GM18868 (cell line): ENCODE results near the gene RRBP1.
A peak's percentile ranks its signal among the peaks of the same experiment; 100 is the strongest.

Experiments
- ATAC-seq: cut with Tn5 transposase; IDR thresholded peaks from one replicate; pipeline ENCODE4 v1.9.1; 2021; ENCODE audit warnings: mild to moderate bottlenecking, moderate library complexity; ENCODE audit not compliant: unreplicated experiment

RRBP1 gene

DNA sequence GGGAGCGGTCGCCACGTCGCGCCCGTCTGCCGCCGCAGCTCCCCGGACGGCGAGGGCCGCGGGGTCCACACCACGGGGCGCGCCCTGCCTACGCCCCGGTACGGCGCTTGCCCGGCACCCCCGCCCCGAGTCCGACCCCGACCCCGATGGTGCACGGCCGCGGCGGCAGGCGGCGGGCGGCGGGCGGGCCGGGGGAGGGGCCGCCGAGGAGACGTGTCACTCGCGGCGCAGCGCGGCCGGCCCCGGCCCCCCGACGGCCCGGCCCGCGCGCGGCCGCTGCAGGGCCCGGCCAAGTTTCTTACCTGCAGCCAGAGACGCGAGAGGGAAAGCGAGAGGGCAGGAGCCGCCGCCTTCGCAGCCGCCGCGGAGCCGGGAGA lies 328 bp downstream of the RRBP1 start:
- peak; percentile 2 for ATAC-seq

DNA sequence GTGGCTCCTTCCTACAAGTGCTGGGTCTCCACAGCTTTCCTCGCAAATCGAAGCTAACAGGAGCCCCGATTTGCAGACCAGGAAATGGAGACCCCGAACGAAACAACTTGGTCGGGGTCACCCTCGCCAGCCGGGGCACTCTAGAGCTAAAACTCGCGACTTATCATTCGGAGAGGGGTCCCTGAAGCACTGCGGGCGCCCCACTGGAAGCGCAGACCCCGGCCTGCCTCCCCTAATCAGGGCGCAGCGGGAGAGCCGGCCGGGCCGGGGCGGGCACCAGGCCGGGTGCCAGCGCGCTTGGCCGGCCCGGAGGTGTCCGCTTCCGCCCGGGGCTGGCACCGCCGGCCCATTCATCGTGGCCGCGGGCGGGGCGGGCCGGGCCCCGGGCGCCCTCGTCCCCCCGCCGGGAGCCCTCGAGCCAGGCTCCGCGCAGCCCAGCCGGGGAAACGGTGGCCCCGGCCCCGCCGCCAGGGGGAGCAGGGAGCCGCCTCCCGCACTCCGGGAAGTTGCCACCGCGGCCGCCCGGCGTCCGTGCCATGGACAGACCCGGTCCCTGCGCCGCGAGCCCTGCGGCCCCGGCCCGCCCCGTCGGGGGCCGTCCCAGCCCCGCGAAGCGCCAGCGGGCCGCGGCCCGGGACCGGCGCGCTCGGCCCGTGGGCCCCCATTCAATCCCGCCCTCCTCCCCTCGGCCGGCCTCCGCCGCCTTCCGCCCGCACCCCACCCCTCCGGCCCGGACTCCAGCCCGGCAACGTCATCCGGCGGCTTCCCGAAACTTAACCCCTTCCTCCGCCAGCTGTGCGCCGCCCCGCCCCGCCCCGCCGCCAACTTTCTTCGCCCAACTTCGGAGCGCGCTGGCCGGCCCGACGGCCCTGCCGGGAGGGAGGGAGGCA lies 961 bp downstream of the RRBP1 start:
- ATAC-seq: peak; percentile 42

DNA sequence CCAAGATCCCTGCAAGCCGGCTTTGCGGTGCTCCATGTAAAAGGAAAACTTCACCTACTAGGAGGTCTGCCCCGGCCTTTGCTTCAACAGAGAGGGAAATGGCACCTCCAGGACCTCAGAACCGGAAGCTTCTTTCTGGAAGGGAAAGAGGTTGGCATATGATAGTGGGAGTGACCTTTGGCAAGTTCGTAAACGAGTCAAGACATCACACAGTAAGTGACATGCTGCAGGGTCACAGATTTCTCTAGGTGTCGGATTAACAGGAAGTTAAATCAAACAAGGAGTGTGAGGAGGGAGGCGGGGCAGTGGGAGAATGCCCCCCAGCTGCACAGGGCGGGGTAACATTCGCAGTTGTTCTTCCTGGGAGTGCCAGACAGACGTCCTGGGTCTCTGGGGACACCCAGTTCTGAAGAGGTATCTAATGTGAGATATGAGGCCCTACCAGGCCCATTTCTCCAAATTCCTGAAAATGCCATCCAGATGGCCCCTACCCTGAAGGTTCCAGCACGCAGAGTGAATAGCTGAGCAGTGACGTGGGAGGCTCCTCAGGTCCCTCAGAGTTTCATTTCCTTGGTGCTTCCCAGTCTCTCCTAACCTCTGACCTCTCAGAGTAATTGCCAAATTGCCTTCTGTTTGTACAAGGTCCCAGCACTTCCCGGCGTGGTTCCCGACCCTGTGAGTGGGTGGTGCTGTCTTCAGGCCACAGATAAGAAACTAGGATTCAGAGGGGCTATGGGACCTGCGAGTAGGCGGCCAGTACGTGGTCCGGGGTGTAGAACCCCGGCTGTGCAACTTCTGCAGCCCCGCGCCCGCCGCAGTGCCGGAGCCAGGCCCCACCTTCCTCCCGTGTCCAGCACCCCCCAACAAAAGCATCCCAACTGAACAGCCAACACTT lies 1.9 kb downstream of the RRBP1 start:
- no peak for ATAC-seq

DNA sequence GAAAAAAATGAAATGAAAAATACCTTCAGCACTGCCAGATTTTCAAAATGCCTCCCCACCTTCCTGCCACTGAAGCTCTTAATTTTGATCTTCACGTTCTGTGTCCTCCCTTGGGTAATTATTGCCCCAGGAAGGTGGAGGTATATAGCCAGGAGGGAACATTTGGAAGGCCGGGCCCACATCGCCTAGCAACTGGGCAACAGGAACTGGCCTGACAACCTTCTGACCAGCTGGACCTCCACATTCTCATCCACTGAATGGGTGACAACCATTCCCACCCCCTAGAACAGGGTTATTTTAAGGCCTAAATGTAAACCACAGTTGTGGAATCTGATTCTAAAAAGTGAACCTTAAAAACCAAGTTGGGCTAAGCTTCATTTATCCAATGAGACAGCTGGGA lies 3.2 kb downstream of the RRBP1 start:
- ATAC-seq: no peak

DNA sequence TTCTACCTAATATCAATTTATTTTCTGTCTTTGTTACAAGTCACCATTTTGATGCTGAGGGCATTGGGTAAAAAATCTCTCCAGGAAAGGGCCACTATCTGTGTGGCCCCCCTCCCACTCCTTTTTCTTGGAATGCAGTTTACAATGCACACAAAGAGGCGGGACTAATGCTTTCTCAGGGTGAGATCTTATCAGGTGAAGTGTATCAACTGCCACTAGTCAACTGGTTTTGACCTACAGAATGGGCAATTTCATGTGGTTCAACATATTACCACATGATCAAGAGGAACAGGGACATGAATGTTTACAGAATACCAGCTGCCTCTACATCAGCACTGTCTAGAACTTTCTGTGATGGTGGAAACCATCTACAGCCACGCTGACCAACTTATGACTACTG lies 3.7 kb downstream of the RRBP1 start:
- ATAC-seq: no peak

DNA sequence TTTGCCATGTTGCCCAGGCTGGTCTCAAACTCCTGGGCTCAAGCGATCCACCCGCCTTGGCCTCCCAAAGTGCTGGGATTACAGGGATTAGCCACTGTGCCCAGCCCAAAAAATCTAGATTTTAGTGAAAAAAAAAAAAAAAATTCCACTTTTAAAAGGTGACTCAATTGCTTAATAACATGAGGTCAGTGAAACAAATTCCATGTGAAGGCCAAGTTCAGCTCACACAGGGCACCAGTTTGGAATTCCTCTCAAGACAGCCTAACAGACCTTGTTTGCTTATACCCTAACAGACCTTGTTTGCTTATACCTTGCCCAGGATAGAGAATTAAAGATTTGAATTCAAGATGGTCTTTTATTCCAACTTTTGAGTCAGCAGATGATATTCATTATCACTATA lies 5.1 kb downstream of the RRBP1 start:
- ATAC-seq: no peak

DNA sequence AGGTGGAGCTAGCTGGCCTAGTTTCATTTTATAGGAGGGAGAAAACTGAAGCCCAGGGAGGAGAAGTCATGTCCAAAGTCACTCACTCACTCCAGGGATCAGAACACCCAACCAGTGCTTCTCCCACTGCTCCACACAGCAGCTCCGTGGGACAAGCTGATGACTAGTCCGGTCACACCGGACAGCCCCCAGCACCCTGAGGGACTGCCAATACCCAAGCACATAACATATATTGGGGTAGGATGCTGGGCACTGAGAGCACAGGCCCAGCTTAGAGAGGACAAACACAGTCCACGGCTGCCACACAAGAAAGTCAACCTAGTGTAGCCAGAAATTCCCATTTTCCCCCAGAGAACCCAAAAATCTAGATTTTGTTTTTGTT lies 5.7 kb downstream of the RRBP1 start:
- ATAC-seq: no peak

DNA sequence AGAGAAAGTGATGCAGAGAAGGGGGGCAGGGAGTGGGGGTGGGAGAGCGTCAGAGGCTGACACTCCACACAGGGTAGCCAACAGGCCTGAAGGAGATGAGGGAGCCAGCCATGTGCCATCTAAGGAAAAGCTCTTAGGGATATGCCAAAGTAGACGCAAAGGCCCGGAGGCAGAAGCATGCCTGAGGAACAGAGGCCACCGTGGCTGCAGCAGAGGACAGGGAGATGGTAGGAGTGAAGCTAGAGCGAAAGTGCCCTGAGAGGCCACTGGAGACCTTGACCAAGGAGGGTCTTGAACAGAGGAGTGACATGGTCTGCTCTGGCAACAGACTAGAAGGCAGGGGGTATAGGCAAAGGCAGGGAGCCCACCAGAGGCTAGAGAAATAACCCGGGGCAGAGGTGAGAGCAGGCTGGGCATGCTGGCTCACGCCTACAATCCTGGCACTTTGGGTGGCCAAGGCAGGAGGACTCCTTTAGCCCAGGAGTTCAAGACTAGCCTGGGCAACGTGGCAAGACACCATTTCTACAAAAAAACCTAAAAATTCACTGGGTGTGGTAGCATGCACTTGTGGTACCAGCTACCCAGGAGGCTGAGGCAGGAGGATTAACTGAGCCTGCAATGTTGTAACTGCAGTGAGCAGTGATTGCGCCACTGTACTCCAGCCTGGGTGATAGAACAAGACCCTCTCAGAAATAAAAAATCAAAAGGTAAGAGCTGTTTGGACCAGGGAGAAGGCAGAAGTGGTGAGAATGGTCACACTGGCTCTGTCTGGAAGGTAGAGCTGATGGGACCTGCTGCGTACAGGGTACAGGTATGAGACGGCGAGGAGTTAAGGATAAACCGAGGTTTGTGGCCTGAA lies 6.3 kb downstream of the RRBP1 start:
- no peak for ATAC-seq

DNA sequence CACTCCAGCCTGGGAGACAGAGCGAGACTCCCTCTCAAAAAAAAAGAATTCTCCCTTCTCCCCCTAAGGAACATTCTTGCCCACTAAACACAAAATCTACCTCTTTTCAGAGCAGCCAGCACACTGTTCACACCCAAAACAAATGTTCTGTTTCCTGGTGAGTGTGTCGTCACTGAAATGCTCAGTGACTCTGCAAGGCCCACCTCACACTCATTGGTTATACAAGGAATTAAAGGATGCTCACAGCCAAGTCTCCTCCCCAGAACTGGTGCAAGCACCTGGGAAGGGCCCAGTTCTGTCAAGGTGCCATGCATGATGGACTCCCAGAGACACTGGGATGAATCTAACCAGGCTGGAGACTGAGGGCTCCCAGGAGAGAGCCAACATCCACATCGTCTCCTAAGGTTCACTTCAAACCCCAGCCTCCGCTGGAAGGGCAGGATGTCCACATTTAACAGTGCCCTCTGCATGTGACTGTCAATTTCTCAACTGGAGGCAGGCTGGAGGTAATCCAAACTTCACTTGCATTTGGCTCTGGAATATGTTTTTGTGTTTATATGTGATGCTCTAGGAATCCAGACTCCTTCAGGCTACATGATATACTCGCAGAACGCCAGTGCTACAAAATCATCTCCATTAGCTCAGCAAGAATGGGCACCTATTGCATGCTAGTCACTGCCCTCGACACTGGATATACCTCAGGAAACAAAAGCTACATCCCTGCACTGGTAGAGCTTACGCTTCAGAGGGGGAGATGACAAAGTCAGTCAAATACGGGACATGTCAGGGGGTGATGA lies 7.1 kb downstream of the RRBP1 start:
- no peak for ATAC-seq

DNA sequence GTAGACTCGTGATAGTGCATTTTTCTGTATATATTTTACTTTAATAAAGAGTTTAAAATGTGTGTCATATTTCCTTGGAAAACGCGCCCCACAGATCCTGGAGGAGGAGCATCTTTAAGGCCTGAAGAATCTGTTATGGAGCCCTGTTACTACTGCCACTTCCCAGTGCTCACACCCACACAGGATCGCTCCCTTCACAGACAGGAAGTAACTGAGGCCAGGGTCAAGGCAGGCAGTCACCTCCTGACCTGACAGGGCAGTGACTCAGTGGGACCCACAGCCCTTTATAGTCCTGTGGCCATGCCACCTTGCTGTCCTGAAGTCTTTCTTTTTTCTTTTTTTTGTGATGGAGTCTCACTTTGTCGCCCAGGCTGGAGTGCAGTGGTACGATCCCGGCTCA lies 9.0 kb downstream of the RRBP1 start:
- ATAC-seq: no peak

DNA sequence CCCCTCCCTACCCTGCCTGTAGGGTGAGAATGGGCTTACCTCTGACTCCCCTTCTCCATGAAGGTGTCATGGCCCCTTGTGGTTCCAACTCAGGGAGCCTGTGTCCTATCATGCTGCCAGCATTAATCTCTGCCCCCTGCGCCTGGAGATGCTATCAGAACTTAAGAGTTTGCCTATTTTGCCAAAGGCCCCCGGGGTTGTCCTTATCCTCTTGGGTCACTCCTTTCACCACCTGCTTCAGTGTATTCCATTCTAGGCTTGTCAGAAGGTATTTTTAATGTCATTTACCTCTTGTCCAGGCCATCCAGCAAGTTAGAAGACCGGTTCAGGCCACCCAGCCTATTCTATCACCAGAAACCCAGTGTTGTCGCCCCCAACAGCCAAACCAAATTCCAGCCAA lies 10.5 kb downstream of the RRBP1 start:
- no peak for ATAC-seq

DNA sequence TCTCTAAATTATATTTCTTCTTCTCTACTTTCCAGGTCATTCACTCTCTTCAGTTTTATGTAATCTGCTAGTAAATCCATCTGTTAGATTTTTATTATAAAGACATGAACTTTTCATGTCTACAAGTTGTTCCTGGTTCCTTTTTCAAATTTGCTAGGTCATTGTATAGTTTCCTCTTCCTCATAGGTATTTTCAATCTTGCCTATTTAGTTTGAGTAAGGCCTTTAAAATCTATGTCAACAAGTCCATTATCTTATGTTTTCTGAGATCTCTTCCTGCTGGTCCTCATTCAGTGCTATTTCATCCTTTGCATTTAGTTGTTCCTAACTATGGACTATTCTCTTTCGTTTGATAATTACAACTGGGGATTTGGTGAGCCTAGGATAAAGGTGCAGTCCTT lies 11.0 kb downstream of the RRBP1 start:
- no peak for ATAC-seq

DNA sequence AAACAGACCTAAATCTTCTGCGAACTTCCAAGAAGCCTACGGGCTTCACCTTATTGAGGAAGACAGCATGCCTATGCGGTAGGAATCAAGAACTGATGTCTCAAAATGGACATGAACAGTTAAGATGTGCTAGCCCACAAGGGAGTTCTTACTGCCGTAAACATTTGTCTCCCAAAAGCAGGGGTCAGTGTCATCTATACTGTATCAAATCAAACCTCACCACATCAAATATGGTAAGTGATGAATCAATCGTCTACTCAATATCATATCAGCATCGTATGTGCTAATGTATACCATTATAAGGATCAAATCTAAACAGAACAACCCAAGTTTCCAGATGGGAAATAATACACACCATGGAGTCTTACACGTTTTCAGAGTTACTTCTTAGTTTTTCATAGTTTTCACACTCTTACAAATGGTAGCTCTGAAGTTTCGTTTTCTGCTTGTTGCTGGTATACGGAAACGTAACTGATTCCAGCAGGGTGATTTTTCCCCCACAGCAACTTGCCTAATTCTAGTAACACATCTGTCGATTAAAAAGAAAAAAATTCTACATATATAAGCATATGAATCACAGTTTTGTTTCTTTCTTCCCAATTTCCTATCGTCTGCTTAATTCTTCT lies 12.6 kb downstream of the RRBP1 start:
- no peak for ATAC-seq

DNA sequence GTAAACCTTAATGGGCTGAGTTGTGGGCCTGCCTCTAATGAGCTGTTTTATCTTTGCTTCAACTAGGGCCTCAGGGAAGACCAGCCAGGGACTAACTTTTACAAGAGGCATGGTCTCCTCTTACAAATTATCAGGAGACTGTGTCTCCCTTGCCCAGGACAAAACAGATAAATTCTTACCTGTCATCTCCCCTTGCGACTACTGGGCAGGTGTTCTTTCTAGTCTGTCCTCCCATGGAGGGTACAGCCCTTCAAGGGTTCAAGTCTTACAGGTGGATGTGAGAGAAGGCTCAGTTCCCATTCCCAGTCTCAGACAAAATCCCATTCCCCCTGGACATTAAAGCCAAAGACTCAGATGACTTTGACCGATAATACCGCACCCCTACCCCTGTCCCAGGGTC lies 13.6 kb downstream of the RRBP1 start:
- ATAC-seq: no peak

DNA sequence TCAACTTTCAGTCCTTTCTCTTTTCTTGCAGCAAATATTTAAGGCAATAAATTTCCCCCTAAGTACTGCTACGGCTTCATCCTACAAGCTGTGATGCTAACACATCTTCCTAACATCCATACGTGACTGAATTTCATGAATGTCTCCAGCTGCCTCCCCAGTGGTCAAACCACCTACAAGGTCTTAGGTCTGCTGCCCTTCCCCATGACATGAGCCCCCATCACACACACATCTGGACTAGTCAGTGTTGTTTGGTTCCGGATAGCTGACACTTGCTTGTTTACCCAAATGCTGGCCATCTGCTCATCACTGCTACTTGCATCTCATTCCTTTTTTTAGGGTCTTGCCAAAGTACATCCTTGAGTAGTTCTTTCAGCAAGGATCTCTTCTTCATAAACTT lies 14.6 kb downstream of the RRBP1 start:
- ATAC-seq: no peak

DNA sequence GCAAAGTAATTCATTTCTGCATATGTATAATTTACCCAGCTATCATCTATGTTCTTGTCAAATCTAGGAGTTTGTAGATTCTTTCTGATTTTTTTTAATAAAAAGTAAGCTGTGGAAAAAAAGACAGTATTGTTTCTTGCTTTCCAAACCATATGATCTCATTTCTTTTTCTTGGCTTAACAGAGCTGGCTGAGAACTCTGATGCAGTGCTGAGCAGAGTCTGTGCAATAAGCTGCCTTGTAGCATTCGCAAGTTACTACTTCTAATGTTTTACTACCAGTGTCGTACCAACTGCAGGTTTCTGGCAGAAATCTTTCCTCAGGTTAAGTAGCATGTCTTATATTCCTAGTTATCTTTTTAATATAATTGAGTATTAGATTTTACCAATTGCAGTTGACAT lies 15.6 kb downstream of the RRBP1 start:
- no peak for ATAC-seq

DNA sequence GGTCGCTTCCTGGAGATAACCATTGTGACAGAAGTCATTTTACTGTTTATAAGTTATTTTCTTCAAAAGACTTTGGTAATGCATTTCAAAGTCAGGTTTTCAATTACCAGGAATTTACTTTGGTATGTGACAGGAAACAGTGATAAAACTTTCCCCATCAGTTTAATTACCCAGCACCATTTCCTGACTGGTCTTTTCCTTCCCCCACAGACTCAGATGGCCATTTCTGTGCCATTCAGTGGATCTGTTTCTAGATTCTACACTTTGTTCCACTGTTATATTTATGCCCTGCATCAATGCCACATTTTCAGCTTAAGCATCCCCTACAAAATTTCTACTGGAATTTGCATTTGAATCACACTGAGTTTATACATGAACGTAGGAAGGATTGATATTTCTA lies 16.3 kb downstream of the RRBP1 start:
- ATAC-seq: no peak

DNA sequence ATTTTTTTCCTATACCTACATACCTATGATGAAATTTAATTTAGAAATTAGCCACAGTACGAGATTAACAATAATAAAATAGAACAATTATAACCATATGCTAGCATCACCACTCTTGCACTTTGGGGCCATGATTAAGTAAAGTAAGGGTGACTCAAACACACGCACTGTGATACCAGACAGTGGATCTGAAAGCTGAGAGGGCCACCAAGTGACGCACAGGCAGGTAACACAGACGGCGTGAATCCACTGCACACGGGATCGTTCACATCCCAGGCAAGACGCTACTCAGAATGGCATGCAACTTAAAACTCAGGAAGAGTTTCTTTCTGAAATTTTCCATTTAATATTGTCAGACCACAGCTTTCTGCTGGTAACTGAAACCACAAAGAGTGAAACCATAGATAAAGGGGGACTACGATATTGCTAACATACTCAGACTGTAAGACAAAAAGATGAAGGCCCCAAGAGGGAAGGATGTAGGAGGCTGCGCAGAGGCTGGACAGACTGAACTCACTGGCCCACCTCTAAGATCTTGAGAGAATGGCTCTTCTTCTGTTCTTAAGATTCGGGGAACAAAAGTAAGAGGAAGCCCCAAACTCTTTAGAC lies 17.9 kb downstream of the RRBP1 start:
- no peak for ATAC-seq

DNA sequence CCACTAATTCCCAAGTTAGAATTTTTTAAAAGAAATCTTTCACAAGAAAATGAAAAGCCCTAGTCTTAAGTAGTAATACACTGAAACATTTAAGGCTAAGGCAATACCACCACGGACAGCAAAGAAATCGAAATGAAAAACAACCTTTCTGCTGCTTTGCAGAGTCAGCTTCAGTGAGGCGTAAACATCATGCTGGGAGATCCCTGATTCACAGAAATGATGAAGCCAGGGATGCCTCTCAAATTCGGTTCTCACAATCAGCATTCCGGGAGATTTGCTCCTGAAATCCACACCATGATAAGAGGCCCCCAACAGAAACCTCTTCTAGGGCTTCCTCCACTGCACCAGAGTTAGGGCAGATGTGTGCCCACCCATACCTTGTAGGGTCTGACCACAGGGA lies 18.6 kb downstream of the RRBP1 start:
- no peak for ATAC-seq

DNA sequence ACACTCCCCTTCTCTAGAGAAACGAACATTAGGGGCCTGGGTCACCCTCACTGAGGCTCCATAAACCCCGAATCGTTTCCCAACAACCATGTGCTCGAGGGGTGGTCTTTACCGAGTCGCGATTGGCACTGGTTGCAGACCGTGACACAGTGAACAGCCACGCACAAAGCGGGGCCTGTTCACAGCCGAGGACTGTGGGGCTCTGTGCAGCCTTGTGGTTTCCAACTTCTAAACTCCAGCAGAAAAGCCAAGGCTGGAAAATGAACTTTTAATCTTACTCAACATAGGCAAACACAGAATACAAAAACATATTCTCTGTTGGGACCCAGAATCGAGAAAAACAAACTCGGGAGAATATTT lies 19.0 kb downstream of the RRBP1 start:
- no peak for ATAC-seq
